SU-DHL-6 (cell line): Measurements from ENCODE around the gene WDR59.

Experiments used
- H2AFZ ChIP-seq: fragments of 200-600 bp; sonication (generic); 2 replicates; pipeline ENCODE4 v1.6.1; 2014; ENCODE audit warnings: low read depth, mild to moderate bottlenecking, moderate library complexity, mixed read lengths, antibody characterized with exemption, low read length; ENCODE audit not compliant: severe bottlenecking
- H3F3A ChIP-seq: fragments of 200-600 bp; shearing (Covaris generic); 2 replicates; pipeline ENCODE4 v1.6.0; 2016; ENCODE audit warnings: antibody characterized with exemption, mild to moderate bottlenecking; ENCODE audit not compliant: insufficient read depth
- H3K27ac ChIP-seq: fragments of 200-600 bp; sonication (generic); 2 replicates; pipeline ENCODE4 v1.5.1; 2016; ENCODE audit warnings: low read depth, mild to moderate bottlenecking, low read length, moderate library complexity, mixed read lengths
- H3K27me3 ChIP-seq: fragments of 200-600 bp; sonication (generic), shearing (Covaris generic); 2 replicates; pipeline ENCODE4 v1.6.0; 2014; ENCODE audit warnings: mild to moderate bottlenecking, low read length
- H3K36me3 ChIP-seq: fragments of 200-600 bp; sonication (generic); 2 replicates; pipeline ENCODE4 v1.6.1; 2014; ENCODE audit warnings: mild to moderate bottlenecking, low read length, mixed read lengths
- H3K4me2 ChIP-seq: fragments of 300-600, 200-600 bp; shearing (Covaris generic), sonication (generic); 2 replicates; pipeline ENCODE4 v1.6.0; 2014; ENCODE audit warnings: low read length, low read depth, mild to moderate bottlenecking; ENCODE audit not compliant: poor library complexity, severe bottlenecking
- H3K4me3 ChIP-seq: fragments of 200-600 bp; sonication (generic); 2 replicates; pipeline ENCODE4 v1.5.1; 2014; ENCODE audit warnings: antibody characterized with exemption, low read length, mild to moderate bottlenecking, mixed read lengths; ENCODE audit not compliant: insufficient read depth, poor library complexity, severe bottlenecking
- H3K79me2 ChIP-seq: fragments of 200-600 bp; sonication (generic); 2 replicates; pipeline ENCODE4 v1.6.1; 2014; ENCODE audit warnings: mild to moderate bottlenecking, low read length, moderate library complexity; ENCODE audit not compliant: insufficient read depth
- H3K9ac ChIP-seq: fragments of 200-600 bp; sonication (generic); 2 replicates; pipeline ENCODE4 v1.7.0; 2014; ENCODE audit warnings: mild to moderate bottlenecking, low read length
- H3K9me2 ChIP-seq: fragments of 200-600 bp; sonication (generic); replicated peaks from 2 replicates; pipeline ENCODE4 v1.6.1; 2014; ENCODE audit warnings: low read length; ENCODE audit not compliant: insufficient read depth
- H3K9me3 ChIP-seq: fragments of 200-600 bp; sonication (generic); 2 replicates; pipeline ENCODE4 v1.6.1; 2014; ENCODE audit warnings: low read length, mixed read lengths; ENCODE audit not compliant: insufficient read depth
- H4K20me1 ChIP-seq: fragments of 200-600 bp; sonication (generic); 2 replicates; pipeline ENCODE4 v1.6.1; 2014; ENCODE audit warnings: low read depth, mild to moderate bottlenecking, antibody characterized with exemption, low read length, moderate library complexity, mixed read lengths
- EZH2phosphoT487 ChIP-seq: fragments of 200-600 bp; sonication (generic), shearing (Covaris generic); conservative IDR thresholded peaks from 2 replicates; pipeline ENCODE4 v1.6.1; 2018; ENCODE audit warnings: mild to moderate bottlenecking, antibody characterized with exemption, low read length, moderate library complexity, mixed read lengths
- TF ChIP-seq, protein P1 (sequence below): fragments of 200-600 bp; sonication (generic); IDR thresholded peaks from one replicate; pipeline ENCODE4 v1.5.1; 2017; ENCODE audit warnings: antibody characterized with exemption, mild to moderate bottlenecking, low read length, moderate library complexity; ENCODE audit not compliant: insufficient read depth, poor library complexity, severe bottlenecking

Gene WDR59, protein sequence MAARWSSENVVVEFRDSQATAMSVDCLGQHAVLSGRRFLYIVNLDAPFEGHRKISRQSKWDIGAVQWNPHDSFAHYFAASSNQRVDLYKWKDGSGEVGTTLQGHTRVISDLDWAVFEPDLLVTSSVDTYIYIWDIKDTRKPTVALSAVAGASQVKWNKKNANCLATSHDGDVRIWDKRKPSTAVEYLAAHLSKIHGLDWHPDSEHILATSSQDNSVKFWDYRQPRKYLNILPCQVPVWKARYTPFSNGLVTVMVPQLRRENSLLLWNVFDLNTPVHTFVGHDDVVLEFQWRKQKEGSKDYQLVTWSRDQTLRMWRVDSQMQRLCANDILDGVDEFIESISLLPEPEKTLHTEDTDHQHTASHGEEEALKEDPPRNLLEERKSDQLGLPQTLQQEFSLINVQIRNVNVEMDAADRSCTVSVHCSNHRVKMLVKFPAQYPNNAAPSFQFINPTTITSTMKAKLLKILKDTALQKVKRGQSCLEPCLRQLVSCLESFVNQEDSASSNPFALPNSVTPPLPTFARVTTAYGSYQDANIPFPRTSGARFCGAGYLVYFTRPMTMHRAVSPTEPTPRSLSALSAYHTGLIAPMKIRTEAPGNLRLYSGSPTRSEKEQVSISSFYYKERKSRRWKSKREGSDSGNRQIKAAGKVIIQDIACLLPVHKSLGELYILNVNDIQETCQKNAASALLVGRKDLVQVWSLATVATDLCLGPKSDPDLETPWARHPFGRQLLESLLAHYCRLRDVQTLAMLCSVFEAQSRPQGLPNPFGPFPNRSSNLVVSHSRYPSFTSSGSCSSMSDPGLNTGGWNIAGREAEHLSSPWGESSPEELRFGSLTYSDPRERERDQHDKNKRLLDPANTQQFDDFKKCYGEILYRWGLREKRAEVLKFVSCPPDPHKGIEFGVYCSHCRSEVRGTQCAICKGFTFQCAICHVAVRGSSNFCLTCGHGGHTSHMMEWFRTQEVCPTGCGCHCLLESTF

DNA sequence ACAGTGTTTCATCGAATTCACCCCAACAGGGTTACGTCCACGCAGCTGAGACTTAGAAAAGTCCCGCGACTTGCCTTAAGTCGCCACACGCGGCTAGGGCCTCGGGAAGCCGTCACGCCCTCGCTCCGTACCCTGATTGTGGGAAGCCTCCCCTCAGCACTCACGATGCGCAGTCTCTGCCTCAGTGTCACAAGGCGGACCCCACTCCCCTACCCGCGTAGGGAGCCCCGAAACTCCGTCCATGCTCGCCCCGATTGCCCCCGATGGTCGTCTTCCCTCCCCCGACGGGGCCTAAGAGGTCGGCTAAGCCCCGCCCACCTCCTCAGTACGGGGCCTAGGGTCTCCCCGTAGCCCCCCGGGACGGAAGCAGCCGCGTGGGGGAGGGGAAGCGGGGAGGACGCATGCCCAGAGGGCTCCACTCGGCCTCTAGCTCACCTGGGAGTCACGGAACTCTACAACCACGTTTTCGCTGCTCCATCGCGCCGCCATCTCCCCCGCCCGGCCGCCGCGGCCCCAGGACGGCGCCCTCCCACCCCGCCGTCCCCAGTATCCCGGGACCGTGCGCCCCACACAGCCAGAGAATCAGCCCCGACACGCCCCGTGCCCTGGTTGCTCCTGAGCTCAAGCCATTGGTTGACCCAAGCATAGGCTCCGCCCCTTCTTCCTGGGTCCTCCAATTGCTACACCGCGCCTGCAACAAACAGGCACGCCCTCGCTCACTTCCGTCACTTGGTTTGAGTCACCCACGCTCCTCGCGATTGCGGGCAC is at the start of gene WDR59:
TSS of gene WDR59 (minus strand) at position 595 of the 768 bp plus-strand sequence. CDS start at position 489, 106 bp downstream.
- Histone ChIP-seq H3K4me3 (peak within 1 kb of the TSS; percentile 92), H3K36me3 (no peaks in the 10 kb centered on the region), H4K20me1 (no peaks in the 10 kb centered on the region), H2AFZ (peak within 1 kb of the TSS; percentile 79), H3K4me2 (peak within 1 kb of the TSS; percentile 92), H3F3A (no peaks in the 10 kb centered on the region), H3K27ac (no peak within 1 kb of the TSS), H3K79me2 (peaks cover 32% of the 10 kb centered on the region), H3K9me2 (no peaks in the 10 kb centered on the region), H3K9me3 (no peaks in the 10 kb centered on the region), H3K27me3 (no peaks in the 10 kb centered on the region), H3K9ac (peak within 1 kb of the TSS; percentile 83)
- no peak for TF ChIP-seq EZH2phosphoT487
- TF ChIP-seq, protein P1, sequence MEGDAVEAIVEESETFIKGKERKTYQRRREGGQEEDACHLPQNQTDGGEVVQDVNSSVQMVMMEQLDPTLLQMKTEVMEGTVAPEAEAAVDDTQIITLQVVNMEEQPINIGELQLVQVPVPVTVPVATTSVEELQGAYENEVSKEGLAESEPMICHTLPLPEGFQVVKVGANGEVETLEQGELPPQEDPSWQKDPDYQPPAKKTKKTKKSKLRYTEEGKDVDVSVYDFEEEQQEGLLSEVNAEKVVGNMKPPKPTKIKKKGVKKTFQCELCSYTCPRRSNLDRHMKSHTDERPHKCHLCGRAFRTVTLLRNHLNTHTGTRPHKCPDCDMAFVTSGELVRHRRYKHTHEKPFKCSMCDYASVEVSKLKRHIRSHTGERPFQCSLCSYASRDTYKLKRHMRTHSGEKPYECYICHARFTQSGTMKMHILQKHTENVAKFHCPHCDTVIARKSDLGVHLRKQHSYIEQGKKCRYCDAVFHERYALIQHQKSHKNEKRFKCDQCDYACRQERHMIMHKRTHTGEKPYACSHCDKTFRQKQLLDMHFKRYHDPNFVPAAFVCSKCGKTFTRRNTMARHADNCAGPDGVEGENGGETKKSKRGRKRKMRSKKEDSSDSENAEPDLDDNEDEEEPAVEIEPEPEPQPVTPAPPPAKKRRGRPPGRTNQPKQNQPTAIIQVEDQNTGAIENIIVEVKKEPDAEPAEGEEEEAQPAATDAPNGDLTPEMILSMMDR: no peak

DNA sequence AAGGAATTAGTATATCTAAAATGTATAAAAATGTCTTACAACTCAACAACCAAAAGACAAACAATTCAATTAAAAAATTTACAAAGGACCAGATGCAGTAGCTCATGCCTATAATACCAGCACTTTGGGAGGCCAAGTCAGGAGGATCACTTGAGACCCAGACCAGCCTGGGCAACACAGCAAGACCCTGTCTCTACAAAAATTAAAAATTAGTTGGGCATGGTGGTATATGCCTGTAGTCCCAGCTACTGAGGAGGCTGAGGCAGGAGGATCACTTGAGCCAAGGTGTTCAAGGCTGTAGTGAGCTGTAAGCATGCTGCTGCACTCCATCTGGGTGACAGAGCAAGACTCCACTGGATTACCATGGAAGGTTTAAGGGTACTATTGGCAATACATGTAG is 47.7 kb upstream of the WDR59 start:
- no peaks in the 10 kb centered on the region for H3K27me3 ChIP-seq
- no peaks in the 10 kb centered on the region for H3K9me3 ChIP-seq

DNA sequence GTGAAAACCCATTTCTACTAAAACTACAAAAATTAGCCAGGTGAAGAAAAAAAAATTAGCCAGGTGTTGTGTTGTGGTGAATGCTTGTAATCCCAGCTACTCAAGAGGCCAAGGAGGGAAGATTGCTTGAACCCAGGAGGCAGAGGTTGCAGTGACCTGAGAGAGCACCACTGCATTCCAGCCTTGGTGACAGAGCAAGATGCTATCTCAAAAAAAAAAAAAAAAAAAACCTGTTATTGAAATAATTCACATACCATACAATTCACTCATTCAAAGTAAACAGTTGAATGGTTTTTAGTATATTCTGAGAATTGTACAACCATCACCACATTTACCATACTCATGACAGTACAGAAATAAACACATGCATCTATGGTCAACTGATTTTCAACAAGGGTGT is 44.9 kb upstream of the WDR59 start:
- no peak overlapping the region for H3K27ac ChIP-seq
- no peaks in the 10 kb centered on the region for H3K9me3 ChIP-seq
- no peaks in the 10 kb centered on the region; the same call in 1 of the 2 replicates for H3K79me2 ChIP-seq

More for the DNA sequence above, 47.7 kb upstream of the WDR59 start:
- TF ChIP-seq, protein P1: no peak
- TF ChIP-seq EZH2phosphoT487: no peak
- no peak overlapping the region for H3K4me3 ChIP-seq
- no peak overlapping the region for H2AFZ ChIP-seq
- no peak overlapping the region for H3K9ac ChIP-seq
- no peak overlapping the region for H3K27ac ChIP-seq
- H3K36me3 ChIP-seq: 0 out of 2 replicates have a peak, but pooled peaks cover 2% of the 10 kb centered on the region
- H3K9me2 ChIP-seq: no peaks in the 10 kb centered on the region
- H4K20me1 ChIP-seq: no peaks in the 10 kb centered on the region
- no peak overlapping the region for H3K4me2 ChIP-seq
- H3K79me2 ChIP-seq: no peaks in the 10 kb centered on the region; the same call in 1 of the 2 replicates
- no peaks in the 10 kb centered on the region for H3F3A ChIP-seq

More for the DNA sequence above, 44.9 kb upstream of the WDR59 start:
- Histone ChIP-seq H3K4me3 (no peak overlapping the region), H2AFZ (no peak overlapping the region), H3K27me3 (no peaks in the 10 kb centered on the region), H3K9me2 (no peaks in the 10 kb centered on the region), H4K20me1 (no peaks in the 10 kb centered on the region), H3K9ac (no peak overlapping the region), H3K4me2 (no peak overlapping the region), H3K36me3 (no peaks in the 10 kb centered on the region), H3F3A (no peaks in the 10 kb centered on the region)
- TF ChIP-seq, protein P1: no peak
- TF ChIP-seq EZH2phosphoT487: no peak
